ENCODE data around the gene PATZ1.

DNA sequence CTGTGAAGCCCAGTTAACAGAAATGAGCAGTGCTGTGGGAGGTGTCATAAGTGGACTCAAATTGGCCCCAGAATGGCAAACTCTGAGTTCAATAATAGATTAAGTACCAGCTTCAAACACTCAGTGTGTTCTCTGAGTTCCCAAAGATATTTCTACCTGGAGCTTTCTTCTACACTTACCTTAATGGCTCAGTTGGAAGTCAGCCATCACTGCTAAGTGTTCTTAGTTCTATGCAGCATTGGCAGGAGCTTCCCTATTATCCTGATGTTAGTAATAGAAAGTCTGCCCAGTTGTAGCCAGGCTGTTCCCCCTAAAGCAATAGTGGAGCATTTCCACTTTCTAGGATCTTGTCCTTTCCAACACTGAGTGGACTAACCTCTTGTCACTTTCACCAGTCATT is 44.1 kb downstream of the PATZ1 start:
- TF ChIP-seq CTCF (IDR thresholded peaks at IDR 0.05) (no peak), POLR2A (IDR thresholded peaks at IDR 0.05; ENCODE audit: low read depth) (no peak), EP300 (IDR thresholded peaks at IDR 0.05) (no peak), POLR2AphosphoS5 (IDR thresholded peaks at IDR 0.05) (no peak)
